Tibial nerve (tissue), 4 donors: ENCODE measurements around the gene ARAF.

Experiments used
- CTCF ChIP-seq, 5 experiments: fragments of 200-600 bp in 3 of 5; fragments of 450-650 bp in 2 of 5; sonication (generic) in 3 of 5; IDR thresholded peaks; one replicate each; pipeline ENCODE4 v1.5.1; 2016 to 2019; ENCODE audit warnings: antibody characterized with exemption in 5 of 5, mild to moderate bottlenecking in 3 of 5, moderate library complexity in 2 of 5
- EP300 ChIP-seq, 2 donors: sonication (generic); formaldehyde crosslinking; IDR thresholded peaks; one replicate each; pipeline ENCODE4 v1.6.1; 2017; ENCODE audit warnings: antibody characterized with exemption in 2 of 2, mild to moderate bottlenecking in 1 of 2
- POLR2A ChIP-seq, 2 donors: fragments of 450-650 bp; IDR thresholded peaks; one replicate each; pipeline ENCODE4 v1.6.1; 2017; ENCODE audit warnings: antibody characterized with exemption in 2 of 2, mild to moderate bottlenecking in 2 of 2, moderate library complexity in 2 of 2

DNA sequence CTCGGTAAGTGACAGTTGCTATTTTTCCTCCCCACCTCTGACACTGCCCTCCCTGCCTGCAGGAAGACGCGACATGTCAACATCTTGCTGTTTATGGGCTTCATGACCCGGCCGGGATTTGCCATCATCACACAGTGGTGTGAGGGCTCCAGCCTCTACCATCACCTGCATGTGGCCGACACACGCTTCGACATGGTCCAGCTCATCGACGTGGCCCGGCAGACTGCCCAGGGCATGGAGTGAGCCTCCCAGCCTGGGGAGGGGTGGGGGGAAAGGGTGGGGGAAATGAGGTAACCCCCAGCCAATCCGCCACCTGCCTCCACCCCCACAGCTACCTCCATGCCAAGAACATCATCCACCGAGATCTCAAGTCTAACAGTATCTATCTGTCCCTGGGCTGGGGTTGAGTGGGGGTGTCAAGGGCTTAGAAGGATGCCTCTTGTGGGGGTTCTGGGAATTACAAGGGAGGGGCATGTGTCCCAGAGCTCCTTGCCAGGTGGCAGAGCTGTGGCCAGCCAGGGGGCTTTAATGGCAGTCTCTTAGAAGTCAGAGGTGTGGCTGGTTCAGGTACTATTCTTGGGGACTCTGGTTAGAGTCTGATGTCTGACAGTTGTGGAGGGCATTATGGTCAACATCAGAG, 7.8 kb downstream of the ARAF start:
- TF ChIP-seq CTCF (IDR thresholded peaks at IDR 0.05): peak in 2 of 5 experiments; percentile 23 to 38
- no peak for TF ChIP-seq EP300 (IDR thresholded peaks at IDR 0.05)
- TF ChIP-seq POLR2A (IDR thresholded peaks at IDR 0.05): no peak
